Measurements from ENCODE around the gene DNASE2. TPM values are rescaled to one million over a fixed set of nuclear protein-coding genes. Genes with fewer than 3 reads are reported as not detected.
"Not testable (repeated sequence)": the region's sequence is repeated elsewhere in the genome, so short reads cannot be mapped to it uniquely, and the experiment has no call there.

DNASE2 gene
- 10.6 TPM for total RNA-seq
- polyA plus RNA-seq = 58.9 TPM

GRCh38 chr19:12881172-12881808 lies at the start of gene DNASE2:
Gene DNASE2, minus strand, starts transcription at chr19:12881449. Its CDS starts 74 bp downstream, at chr19:12881375.
- under 1% methylated on average over 38 of the region's 38 CpGs for WGBS

GRCh38 chr19:12930002-12930645 lies 48.9 kb upstream of the DNASE2 start:
- no peak for DNase-seq (ENCODE audit: extremely low spot score)
- H3K4me1 ChIP-seq (ENCODE audit: insufficient read depth) = no peaks in the 10 kb centered on the region
- no peak overlapping the region for H3K4me3 ChIP-seq (ENCODE audit: low read depth, low read length)
- peaks cover 2% of the 10 kb centered on the region for H3K36me3 ChIP-seq (ENCODE audit: insufficient read depth)
- no peak overlapping the region for H3K27ac ChIP-seq (ENCODE audit: low read depth)
- WGBS = 90% methylated on average over 19 of the region's 19 CpGs

More at GRCh38 chr19:12881172-12881808, at the start of gene DNASE2:
- peak within 1 kb of the TSS; percentile 81 for H3K27ac ChIP-seq (ENCODE audit: low read depth)
- no peaks in the 10 kb centered on the region for H3K4me1 ChIP-seq (ENCODE audit: insufficient read depth)
- peak; percentile 74 for DNase-seq (ENCODE audit: extremely low spot score)
- H3K36me3 ChIP-seq (ENCODE audit: insufficient read depth) = no peaks in the 10 kb centered on the region
- peak within 1 kb of the TSS; percentile 76 for H3K4me3 ChIP-seq (ENCODE audit: low read depth, low read length)

DNA sequence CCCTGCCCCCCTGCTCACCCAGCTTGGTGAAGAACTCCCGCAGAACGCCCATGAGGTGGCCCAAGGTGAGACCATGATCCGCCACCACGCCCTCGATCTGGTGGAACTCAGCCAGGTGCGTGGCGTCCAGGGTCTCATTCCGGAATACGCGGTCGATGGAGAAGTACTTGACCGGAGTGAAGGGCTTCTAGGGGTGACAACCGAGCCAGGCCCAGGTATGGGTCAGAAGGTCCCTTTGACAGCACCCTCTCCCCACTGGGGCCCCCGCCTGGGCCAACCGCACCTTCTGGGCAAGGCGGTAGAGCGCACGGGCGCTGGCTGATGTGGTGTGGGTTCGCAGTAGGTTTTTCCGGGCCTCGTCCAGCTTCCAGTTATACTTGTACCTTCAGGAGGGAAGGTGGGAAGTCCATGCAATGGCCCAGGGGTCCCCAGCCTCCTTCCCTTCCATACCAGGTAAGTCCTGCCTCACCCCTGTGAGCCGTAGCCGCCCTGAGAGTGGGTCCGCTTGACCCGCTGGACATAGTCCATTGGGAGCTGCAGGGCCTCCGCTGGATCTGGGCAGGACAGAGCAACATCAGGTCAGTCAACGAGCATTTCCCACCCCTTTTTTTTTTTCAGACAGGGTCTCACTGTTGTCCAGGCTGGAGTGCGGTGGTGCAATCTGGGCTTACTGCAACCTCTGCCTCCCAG lies 43.5 kb upstream of the DNASE2 start:
- Histone ChIP-seq H3K4me3 (ENCODE audit: low read depth, low read length) (no peak overlapping the region), H3K36me3 (ENCODE audit: insufficient read depth) (peaks cover 5% of the 10 kb centered on the region), H3K27ac (ENCODE audit: low read depth) (no peak overlapping the region), H3K4me1 (ENCODE audit: insufficient read depth) (no peaks in the 10 kb centered on the region)
- WGBS = 96% methylated on average over 29 of the region's 29 CpGs
- no peak for DNase-seq (ENCODE audit: extremely low spot score)

DNA sequence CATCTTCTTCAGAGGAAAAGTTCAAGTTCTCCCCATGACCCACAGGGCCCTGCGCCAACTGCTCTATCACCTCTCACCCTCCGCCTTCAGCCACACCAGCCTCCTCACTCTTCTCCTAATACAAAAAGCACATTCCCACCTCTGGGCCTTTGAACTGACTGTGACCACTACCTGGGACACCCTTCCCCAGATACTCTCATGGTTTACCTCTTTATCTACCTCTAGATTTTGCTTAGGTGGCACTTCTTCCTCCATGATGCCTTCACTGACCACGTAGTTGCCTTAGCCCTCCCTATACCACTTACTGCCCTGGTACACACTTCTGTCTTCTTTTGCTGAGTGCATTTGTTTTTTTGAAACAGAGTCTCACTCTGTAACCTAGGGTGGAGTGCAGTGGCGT lies 41.7 kb upstream of the DNASE2 start:
- 98% methylated on average over 4 of the region's 4 CpGs for WGBS
- no peak for DNase-seq (ENCODE audit: extremely low spot score)
- peaks cover 3% of the 10 kb centered on the region for H3K36me3 ChIP-seq (ENCODE audit: insufficient read depth)
- H3K27ac ChIP-seq (ENCODE audit: low read depth) = no peak overlapping the region
- H3K4me1 ChIP-seq (ENCODE audit: insufficient read depth) = no peaks in the 10 kb centered on the region
- no peak overlapping the region for H3K4me3 ChIP-seq (ENCODE audit: low read depth, low read length)

DNA sequence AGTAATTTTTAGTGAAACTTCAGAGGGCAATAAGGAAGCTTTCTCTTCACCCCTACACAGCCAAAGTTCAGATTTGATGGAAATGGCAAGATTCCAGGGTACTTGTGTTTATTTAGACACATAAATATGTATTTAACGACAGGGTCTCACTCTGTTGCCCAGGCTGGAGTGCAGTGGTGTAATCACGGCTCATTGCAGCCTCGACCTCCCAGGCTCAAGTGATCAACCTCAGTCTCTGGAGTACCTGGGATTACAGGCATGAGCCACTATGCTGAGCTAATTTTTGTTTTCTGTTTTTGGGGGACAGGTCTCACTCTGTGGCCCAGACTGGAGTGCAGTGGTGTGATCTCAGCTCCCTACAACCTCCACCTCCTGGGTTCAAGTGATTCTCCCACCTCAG lies 39.8 kb upstream of the DNASE2 start:
- Histone ChIP-seq H3K27ac (ENCODE audit: low read depth) (no peak overlapping the region), H3K4me1 (ENCODE audit: insufficient read depth) (no peaks in the 10 kb centered on the region), H3K36me3 (ENCODE audit: insufficient read depth) (peaks cover 3% of the 10 kb centered on the region), H3K4me3 (ENCODE audit: low read depth, low read length) (no peak overlapping the region)
- no peak for DNase-seq (ENCODE audit: extremely low spot score)
- 38% methylated on average over 3 of the region's 3 CpGs for WGBS

DNA sequence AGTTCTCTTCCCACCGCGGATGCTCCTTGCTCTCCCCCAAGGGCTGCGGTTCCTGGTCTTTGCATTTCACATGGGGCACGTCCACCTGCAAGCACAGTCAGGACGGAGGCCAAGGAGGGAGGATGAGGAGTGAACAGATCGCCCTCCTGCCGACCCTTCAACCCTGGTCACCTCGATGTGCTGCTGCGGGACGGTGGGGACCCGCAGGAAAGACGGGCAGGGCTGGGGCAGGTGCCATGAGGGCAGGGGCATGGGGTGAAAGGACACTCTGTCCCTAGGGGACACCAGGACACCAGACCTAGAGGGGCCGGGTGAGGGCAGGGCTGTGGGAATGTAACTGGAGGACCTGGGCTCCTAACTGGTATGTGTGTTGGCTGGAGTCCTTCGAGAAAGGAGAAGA lies 37.0 kb upstream of the DNASE2 start:
- Histone ChIP-seq H3K4me1 (ENCODE audit: insufficient read depth) (no peaks in the 10 kb centered on the region), H3K27ac (ENCODE audit: low read depth) (no peak overlapping the region), H3K36me3 (ENCODE audit: insufficient read depth) (peaks cover 3% of the 10 kb centered on the region), H3K4me3 (ENCODE audit: low read depth, low read length) (no peak overlapping the region)
- DNase-seq (ENCODE audit: extremely low spot score) = no peak
- 95% methylated on average over 14 of the region's 14 CpGs for WGBS

DNA sequence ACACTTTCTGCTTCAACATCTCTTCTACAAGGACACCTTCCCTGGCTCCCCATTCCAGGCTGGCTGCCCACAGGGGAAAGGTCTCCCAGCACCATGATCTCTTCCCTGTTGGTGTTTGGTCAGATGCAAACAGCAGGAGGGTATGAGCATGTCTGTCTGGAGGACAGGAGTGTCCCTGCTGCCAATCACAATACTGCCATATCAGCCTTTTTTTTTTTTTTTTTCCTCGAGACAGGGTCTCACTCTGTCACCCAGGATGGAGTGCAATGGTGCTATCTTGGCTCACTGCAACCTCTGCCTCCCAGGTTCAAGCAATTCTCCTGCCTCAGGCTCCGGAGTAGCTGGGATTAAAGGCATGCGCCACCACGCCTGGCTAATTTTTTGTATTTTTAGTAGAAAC lies 34.6 kb upstream of the DNASE2 start:
- not testable (repeated sequence) for H3K27ac ChIP-seq (ENCODE audit: low read depth); DNase-seq (ENCODE audit: extremely low spot score); H3K4me3 ChIP-seq (ENCODE audit: low read depth, low read length); H3K36me3 ChIP-seq (ENCODE audit: insufficient read depth); H3K4me1 ChIP-seq (ENCODE audit: insufficient read depth)
- 89% methylated on average over 4 of the region's 4 CpGs for WGBS

GRCh38 chr19:12913851-12914690 lies 32.8 kb upstream of the DNASE2 start:
- no peak for DNase-seq (ENCODE audit: extremely low spot score)
- WGBS = 45% methylated on average over 12 of the region's 12 CpGs
- no peaks in the 10 kb centered on the region for H3K36me3 ChIP-seq (ENCODE audit: insufficient read depth)
- H3K4me3 ChIP-seq (ENCODE audit: low read depth, low read length) = no peak overlapping the region
- H3K4me1 ChIP-seq (ENCODE audit: insufficient read depth) = no peaks in the 10 kb centered on the region
- peak overlapping the region; percentile 11 for H3K27ac ChIP-seq (ENCODE audit: low read depth)

DNA sequence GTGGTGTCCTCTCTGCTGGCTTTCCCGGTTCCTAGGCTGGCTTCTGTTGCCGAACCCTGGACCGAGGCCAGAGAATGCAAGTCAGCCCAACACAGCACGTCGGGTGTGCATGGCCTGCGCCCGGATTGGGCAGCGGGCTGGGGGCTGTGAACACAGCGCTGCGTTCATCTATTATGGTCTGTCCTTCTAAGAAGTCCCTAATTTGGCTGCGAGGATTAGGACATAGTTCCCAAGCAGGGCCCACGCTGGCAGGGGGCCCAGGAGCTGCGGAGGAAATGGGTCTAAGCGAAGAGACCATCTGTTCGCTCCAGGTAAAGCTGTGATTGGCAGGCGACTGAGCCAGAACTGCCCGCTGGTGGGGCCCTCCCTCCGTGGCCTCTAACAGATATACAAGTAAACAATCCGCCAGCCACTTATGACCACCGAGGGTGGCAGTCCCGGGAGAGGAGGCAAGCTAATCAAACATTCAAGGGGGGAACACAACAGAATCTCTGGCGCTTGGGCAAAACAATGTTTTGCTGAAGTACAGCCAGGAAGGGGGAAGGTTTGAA lies 31.8 kb upstream of the DNASE2 start:
- Histone ChIP-seq H3K36me3 (ENCODE audit: insufficient read depth) (no peaks in the 10 kb centered on the region), H3K27ac (ENCODE audit: low read depth) (peak overlapping the region; percentile 34), H3K4me1 (ENCODE audit: insufficient read depth) (no peaks in the 10 kb centered on the region), H3K4me3 (ENCODE audit: low read depth, low read length) (no peak overlapping the region)
- 4% methylated on average over 22 of the region's 22 CpGs for WGBS
- DNase-seq (ENCODE audit: extremely low spot score) = peak; percentile 69

GRCh38 chr19:12912571-12912970 lies 31.3 kb upstream of the DNASE2 start:
- Histone ChIP-seq H3K4me1 (ENCODE audit: insufficient read depth) (no peaks in the 10 kb centered on the region), H3K36me3 (ENCODE audit: insufficient read depth) (no peaks in the 10 kb centered on the region), H3K27ac (ENCODE audit: low read depth) (no peak overlapping the region), H3K4me3 (ENCODE audit: low read depth, low read length) (no peak overlapping the region)
- 32% methylated on average over 4 of the region's 4 CpGs for WGBS
- no peak for DNase-seq (ENCODE audit: extremely low spot score)

DNA sequence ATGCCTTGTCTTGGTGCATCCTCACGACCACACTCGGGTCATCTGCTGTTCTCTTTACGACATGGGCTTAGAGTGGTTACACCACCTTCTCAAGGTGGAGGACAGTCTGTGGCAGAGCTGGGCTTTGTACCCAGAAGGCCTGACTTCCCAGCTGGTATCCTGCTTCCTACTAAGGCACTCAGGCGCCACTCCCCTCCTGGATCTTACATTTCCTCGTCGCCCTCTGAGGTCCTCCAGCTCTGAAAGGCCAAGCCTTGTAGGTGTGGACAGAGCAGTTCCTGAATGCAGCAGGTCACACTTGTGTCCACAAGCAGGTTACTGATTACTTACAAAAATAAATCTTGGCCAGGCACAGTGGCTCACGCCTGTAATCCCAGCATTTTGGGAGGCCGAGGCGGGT lies 25.9 kb upstream of the DNASE2 start:
- Histone ChIP-seq H3K27ac (ENCODE audit: low read depth) (no peak overlapping the region), H3K4me1 (ENCODE audit: insufficient read depth) (no peaks in the 10 kb centered on the region), H3K4me3 (ENCODE audit: low read depth, low read length) (no peak overlapping the region), H3K36me3 (ENCODE audit: insufficient read depth) (no peaks in the 10 kb centered on the region)
- WGBS = 79% methylated on average over 9 of the region's 9 CpGs
- no peak for DNase-seq (ENCODE audit: extremely low spot score)

DNA sequence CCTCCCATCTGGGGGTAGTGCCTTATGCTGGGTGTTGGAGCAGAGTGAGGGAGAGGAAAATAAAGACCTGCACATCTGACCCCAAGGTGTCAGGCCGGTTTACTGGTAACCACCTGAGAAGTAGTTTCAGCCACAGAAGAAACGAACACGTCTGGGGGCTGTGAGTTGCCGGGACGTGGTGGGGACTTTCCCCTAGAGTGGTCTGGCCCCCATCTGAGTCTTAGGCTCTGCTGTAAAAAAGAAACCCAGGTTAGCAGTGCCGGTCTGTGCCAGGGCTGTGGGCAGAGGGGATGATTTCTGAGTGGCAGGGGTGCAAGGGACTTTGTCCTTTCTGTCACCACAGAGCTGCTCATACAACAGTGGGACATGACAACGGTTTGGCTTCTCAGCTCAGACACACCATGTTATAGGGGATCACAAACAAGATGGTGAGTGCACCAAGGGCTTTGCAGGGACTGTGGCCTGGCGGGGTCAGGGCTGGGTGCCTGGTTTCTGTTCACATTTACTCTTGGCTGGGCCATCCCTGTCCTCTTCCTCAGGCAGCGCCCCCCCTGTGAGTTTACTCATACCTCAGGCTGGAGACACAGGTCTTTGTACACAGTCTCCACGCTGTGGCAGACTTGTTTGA lies 18.8 kb upstream of the DNASE2 start:
- no peaks in the 10 kb centered on the region for H3K4me1 ChIP-seq (ENCODE audit: insufficient read depth)
- 90% methylated on average over 10 of the region's 10 CpGs for WGBS
- H3K36me3 ChIP-seq (ENCODE audit: insufficient read depth) = no peaks in the 10 kb centered on the region
- no peak for DNase-seq (ENCODE audit: extremely low spot score)
- no peak overlapping the region for H3K27ac ChIP-seq (ENCODE audit: low read depth)
- no peak overlapping the region for H3K4me3 ChIP-seq (ENCODE audit: low read depth, low read length)

GRCh38 chr19:12896460-12896859 lies 15.2 kb upstream of the DNASE2 start:
- Histone ChIP-seq H3K4me1 (ENCODE audit: insufficient read depth) (no peaks in the 10 kb centered on the region), H3K36me3 (ENCODE audit: insufficient read depth) (no peaks in the 10 kb centered on the region), H3K4me3 (ENCODE audit: low read depth, low read length) (no peak overlapping the region), H3K27ac (ENCODE audit: low read depth) (no peak overlapping the region)
- 95% methylated on average over 17 of the region's 17 CpGs for WGBS
- DNase-seq (ENCODE audit: extremely low spot score) = no peak

Measured in urinary bladder (tissue), 4 donors.